Stimulated activated CD4-positive, alpha-beta T cell treated with anti-CD3 and anti-CD28 coated beads, Interleukin-1b, Interleukin-23, amount 100 ng/mL, for 48 hours (primary cell): ENCODE measurements around the gene TSHZ2.
"Not testable (repeated sequence)": the region's sequence is repeated elsewhere in the genome, so short reads cannot be mapped to it uniquely, and the experiment has no call there.

Experiments used
- DNase-seq: peaks from one replicate; pipeline ENCODE4 v3.0.0-alpha.2; 2020

The TSHZ2 gene

GRCh38 chr20:53087037-53087777 is 115.0 kb downstream of the TSHZ2 start:
- no peak for DNase-seq

DNA sequence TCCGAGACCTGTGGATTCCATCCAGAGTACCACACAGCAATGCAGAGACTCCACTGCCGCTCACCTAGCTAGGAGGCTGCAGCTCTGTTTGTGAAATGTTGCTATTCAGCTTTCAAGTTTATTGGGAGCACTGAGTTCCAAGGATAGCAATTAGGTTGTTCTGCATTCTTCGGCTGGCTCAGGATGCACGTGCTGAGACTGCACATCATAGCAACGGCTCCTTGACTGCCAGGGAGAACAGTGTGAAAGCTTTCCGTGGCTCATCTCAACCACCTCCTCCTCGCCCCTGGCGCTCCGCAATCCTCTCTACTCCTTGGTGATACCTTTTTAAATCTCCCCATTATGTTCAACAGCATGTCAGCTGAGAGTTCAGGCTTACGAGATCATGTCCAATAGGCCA is 116.6 kb downstream of the TSHZ2 start:
- no peak for DNase-seq

- DNase-seq: not testable (repeated sequence)
Measured at GRCh38 chr20:53089851-53090250, 117.7 kb downstream of the TSHZ2 start.

DNA sequence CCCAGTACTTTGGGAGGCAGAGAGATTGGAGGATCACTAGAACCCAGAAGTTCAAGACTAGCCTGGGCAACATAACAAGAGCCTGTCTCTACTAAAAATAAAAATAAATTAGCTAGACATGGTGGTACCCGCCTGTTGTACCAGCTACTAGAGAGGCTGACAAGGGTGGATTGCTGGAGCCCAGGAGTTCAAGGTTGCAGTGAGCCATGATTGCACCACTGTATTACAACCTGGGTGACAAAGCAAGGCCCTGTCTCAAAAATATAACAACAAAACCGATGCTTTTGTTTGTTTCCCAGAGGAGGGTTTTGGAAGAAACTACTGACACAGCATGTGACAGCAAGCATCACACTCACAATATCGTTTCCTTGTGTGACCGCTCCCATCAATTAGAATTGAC is 119.6 kb downstream of the TSHZ2 start:
- no peak for DNase-seq

GRCh38 chr20:53092772-53093300 is 120.7 kb downstream of the TSHZ2 start:
- DNase-seq: no peak

DNA sequence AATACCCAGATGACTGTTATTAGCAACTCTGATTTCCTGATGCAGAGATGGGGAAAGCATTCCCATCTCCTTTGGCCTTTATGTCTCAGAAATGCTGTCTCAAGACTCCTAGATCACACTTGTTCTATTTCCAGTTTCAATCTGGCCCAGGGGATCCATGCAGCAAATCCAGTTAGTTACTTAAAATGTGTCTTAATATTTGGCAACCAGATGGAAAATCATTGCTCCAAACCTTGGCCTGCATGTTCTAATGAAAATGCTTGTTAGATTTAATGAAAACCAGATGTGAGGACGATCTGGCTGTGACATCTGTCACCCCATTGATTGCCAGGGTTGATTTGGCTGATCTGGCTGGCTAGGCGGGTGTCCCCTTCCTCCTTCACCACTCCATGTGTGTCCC is 125.2 kb downstream of the TSHZ2 start:
- no peak for DNase-seq

DNA sequence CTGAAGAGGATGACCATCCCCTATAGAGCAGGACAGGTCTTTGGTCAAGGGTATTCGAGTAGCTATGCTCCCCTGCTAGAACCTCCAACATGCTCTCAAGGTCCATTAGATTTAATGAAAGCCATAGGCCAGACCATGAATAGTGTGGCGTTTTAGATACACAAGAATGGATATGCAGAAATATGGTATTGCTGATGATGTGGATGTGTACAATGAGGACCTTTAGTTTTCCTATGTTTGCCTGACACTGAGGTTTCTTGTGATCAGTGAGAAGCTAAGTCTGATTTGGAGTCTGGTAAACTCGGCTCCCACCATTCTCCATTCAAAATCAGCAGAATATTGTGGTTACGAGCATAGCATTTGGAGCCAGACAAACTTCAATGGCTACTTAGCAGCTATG is 125.6 kb downstream of the TSHZ2 start:
- no peak for DNase-seq

- no peak for DNase-seq
Measured at GRCh38 chr20:53098621-53099020, 126.5 kb downstream of the TSHZ2 start.

- DNase-seq: no peak
Measured at GRCh38 chr20:53099856-53100255, 127.7 kb downstream of the TSHZ2 start.

- no peak for DNase-seq
Measured at GRCh38 chr20:53100476-53100911, 128.3 kb downstream of the TSHZ2 start.

DNA sequence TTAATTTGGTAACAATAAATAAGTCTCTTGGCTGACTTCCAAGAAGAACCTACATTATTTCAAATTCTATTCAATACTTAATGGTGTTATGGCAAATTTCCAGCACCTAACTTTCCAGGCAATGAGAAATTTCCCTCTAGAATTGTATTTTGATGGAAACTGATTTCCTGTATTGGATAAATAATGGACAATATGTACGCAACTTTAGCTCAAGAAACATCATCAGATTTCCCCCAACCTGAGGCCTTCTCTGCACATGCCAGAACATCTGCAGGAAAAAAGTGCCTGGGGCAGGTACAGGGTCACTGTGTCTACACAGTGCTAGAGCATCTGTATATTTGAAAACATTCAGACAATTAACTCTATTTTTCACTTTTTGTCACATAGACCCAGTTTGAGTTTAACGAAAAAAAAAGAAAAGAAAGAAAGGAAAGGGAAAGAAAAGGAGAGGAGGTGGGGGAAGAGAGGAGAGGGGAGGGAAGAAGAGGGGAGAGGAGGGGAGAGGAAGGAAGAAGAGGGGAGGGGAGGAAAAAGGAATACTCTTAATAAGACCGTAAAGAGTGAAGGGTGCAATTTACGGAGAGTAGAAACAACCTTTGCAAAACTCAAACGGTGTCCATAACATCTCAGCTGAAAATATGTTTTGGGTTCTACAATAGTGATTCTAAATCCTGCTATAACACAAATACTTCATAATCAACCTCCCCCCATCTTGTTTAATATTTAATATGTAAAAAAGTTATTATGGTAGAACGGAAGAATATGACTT is 130.0 kb downstream of the TSHZ2 start:
- no peak for DNase-seq

DNA sequence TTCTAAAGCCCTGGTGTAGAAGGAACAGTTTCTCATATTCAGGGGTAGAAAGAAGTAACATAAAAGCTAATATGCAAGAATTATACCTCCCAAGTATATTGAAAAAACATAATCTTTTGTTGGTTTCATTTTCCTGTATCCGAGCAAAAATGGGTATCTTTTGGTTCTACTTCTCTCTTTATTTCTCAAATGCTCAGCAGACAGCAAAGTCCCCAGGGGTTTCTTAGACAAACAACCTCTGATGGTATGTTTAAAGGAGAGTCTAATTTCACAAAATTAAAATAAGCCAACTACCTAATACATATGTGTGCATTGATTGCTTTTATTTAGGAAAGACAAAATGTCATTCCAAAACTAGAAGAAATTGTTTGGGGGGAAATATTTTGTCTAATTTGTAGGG is 131.0 kb downstream of the TSHZ2 start:
- DNase-seq: no peak

- DNase-seq: no peak
Measured at GRCh38 chr20:53104884-53105283, 132.7 kb downstream of the TSHZ2 start.

- DNase-seq: no peak
Measured at GRCh38 chr20:53116733-53117132, 144.6 kb downstream of the TSHZ2 start.

DNA sequence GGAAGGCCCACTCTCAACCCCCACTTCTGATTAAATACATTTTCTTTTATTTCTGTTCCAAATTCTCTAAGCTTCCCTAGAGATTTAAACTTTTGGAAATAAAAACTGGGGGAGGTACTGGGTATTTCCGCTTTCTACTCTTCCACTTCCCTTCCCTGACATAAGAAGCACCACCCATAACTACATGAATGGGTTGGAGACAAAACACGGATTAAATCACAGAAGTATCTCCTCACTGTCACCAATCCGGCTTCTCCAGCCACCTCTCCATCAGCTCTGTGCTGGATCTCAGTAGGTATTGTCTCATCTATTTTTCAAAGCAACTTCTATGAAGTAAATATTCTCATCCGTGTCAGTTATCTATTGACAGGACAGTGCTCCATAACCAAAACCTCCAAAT is 150.7 kb downstream of the TSHZ2 start:
- no peak for DNase-seq

DNA sequence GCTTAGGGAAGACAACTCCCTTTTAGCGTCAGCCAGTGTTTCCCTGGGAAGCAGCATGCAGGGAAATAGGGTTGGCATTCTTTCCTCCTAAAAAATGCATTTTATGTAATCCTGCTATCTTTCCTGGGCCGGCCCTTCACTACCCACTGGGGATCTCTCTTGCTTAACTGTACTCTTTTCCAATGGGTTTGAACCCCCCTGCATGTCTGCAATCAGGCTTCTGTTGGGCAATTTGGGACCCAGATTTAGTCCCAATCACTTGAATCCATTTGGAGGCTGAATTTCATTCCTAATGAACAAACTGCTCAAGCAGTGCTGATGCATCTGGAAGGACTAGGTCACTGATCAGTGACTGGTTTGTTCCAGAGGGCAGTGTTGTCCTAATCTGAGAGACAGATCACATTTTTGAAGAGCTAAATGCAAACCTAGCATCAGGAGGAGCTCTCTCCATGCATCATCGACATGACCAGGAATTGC is 152.0 kb downstream of the TSHZ2 start:
- DNase-seq: no peak

- no peak for DNase-seq
Measured at GRCh38 chr20:53124803-53125202, 152.6 kb downstream of the TSHZ2 start.

DNA sequence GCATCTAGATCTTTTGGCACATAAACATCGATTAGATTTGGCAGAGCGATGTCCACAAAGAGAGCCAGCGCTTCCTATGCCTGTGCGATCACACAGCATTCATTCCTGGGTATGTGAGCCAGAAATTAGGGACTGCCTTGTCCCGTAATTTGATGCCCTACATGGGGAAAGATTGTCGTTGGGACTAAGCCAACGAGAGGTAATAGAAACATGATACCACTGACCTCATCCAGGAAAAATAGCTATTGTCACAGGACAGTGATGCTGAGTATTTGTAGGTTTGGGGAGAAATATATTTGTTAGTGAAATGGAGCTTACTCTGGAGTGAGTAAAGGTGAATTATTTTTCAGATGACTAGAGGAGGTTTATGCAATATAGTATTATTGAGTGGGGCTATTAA is 154.0 kb downstream of the TSHZ2 start:
- DNase-seq: no peak

GRCh38 chr20:53127027-53127426 is 154.9 kb downstream of the TSHZ2 start:
- no peak for DNase-seq

GRCh38 chr20:53128004-53128403 is 155.8 kb downstream of the TSHZ2 start:
- no peak for DNase-seq

GRCh38 chr20:53129563-53129962 is 157.4 kb downstream of the TSHZ2 start:
- no peak for DNase-seq

GRCh38 chr20:53130795-53131194 is 158.6 kb downstream of the TSHZ2 start:
- DNase-seq: no peak

DNA sequence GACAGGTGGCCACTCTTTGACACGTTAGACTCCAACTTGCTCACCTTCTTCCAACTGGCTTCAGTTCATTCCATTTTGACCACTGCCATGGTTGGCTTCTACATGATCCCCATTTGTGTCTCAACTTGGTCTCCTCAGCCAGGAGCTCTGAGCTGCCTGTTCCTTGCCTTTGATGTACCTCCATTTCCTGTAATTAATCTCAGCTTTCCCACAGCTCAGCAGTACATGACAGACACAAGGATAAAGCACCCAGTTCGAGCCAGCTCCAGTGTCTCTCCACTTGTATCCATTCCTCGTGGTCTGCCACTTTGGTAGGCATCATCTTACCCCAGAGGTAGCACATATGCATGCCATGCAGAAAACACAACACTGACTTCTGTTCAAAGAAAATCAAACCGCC is 161.0 kb downstream of the TSHZ2 start:
- no peak for DNase-seq

DNA sequence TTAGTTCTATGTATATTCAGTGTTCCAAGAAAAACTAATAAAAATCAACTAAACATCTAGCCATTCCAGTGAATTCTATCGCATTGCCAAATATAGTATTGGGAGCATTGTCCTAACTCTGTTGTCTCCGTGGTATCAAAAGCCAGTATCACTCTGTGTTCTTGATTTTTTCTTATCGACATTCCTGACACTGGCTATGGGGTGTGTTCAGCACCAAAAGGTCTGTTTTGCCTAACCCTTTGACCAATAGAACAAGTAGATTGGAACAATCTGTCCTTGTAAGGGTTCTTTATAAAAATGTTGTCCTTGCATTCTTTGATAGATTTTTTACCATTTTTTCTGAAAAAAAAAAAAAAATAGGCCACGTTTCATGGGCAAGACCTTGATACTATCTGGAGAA is 161.5 kb downstream of the TSHZ2 start:
- no peak for DNase-seq
